WTC11 (cell line): ENCODE results near the gene BCL11B. TPM values are rescaled to one million over a fixed set of nuclear protein-coding genes. Genes with fewer than 3 reads are reported as not detected.
A peak's percentile ranks its signal among the peaks of the same experiment; 100 is the strongest.

Experiments
- ATAC-seq: fragments of 200-7000 bp; cut with Tn5 transposase; 2 replicates; pipeline ENCODE4 v1.10.0; 2021; ENCODE audit warnings: mild to moderate bottlenecking, moderate library complexity
- CTCF ChIA-PET: fragments of 300-600 bp; sonication (Branson Sonifier 250); formaldehyde crosslinking; loops from one replicate; lab custom pipeline; 2021; ENCODE audit warnings: antibody characterized with exemption; lab: Charles Lee
- POLR2A ChIA-PET: fragments of 350-600 bp; sonication (Branson Sonifier 250); formaldehyde crosslinking; loops from one replicate; lab custom pipeline; 2021; ENCODE audit warnings: antibody characterized with exemption; lab: Charles Lee
- DNase-seq: peaks from one replicate; pipeline ENCODE4 v3.0.0; 2021; ENCODE audit warnings: low spot score
- H3K27ac Mint-ChIP-seq: 2 replicates; pipeline ENCODE4 v1.8.0; 2021; ENCODE audit warnings: mixed read lengths
- H3K27me3 Mint-ChIP-seq: 2 replicates; pipeline ENCODE4 v1.8.0; 2021; ENCODE audit warnings: low read depth, mild to moderate bottlenecking, moderate library complexity, mixed read lengths
- H3K36me3 Mint-ChIP-seq: 2 replicates; pipeline ENCODE4 v1.8.0; 2021; ENCODE audit warnings: mixed read lengths
- H3K4me1 Mint-ChIP-seq: 2 replicates; pipeline ENCODE4 v1.8.0; 2022; ENCODE audit warnings: mixed read lengths
- H3K4me3 Mint-ChIP-seq: 2 replicates; pipeline ENCODE4 v1.8.0; 2021; ENCODE audit warnings: mild to moderate bottlenecking, moderate library complexity, mixed read lengths
- H3K9me3 Mint-ChIP-seq: 2 replicates; pipeline ENCODE4 v1.8.0; 2021; ENCODE audit warnings: mixed read lengths
- CBFB ChIP-seq: sonication (generic); formaldehyde crosslinking; IDR thresholded peaks from 2 replicates; pipeline ENCODE4 v1.8.1; 2022; ENCODE audit warnings: mild to moderate bottlenecking, low read depth, missing genetic modification reagents
- ESRRA ChIP-seq: sonication (generic); formaldehyde crosslinking; IDR thresholded peaks from 2 replicates; pipeline ENCODE4 v1.8.1; 2022; ENCODE audit warnings: mild to moderate bottlenecking, missing genetic modification reagents, borderline replicate concordance
- ETV6 ChIP-seq: sonication (generic); formaldehyde crosslinking; IDR thresholded peaks from 2 replicates; pipeline ENCODE4 v1.8.1; 2022; ENCODE audit warnings: mild to moderate bottlenecking, missing genetic modification reagents
- FOXJ3 ChIP-seq: sonication (generic); formaldehyde crosslinking; IDR thresholded peaks from 2 replicates; pipeline ENCODE4 v1.9.0; 2021; ENCODE audit warnings: missing genetic modification reagents, mild to moderate bottlenecking, borderline replicate concordance
- HMGA2 ChIP-seq: fragments of 250-450 bp; sonication (Bioruptor Pico); IDR thresholded peaks from 2 replicates; pipeline ENCODE4 v1.4.0; 2021; ENCODE audit warnings: mild to moderate bottlenecking, moderate library complexity
- JAZF1 ChIP-seq: fragments of 250-450 bp; sonication (Bioruptor Pico); IDR thresholded peaks from 2 replicates; pipeline ENCODE4 v1.9.0; 2021; ENCODE audit warnings: moderate library complexity, mild to moderate bottlenecking, inconsistent platforms
- KAT7 ChIP-seq: sonication (generic); formaldehyde crosslinking; IDR thresholded peaks from 2 replicates; pipeline ENCODE4 v1.8.1; 2023; ENCODE audit warnings: missing genetic modification reagents, mild to moderate bottlenecking, borderline replicate concordance
- MXD4 ChIP-seq: fragments of 250-450 bp; sonication (Bioruptor Pico); IDR thresholded peaks from 2 replicates; pipeline ENCODE4 v1.8.0; 2021; ENCODE audit warnings: mild to moderate bottlenecking, moderate library complexity, borderline replicate concordance
- MYBL2 ChIP-seq: sonication (generic); formaldehyde crosslinking; IDR thresholded peaks from 2 replicates; pipeline ENCODE4 v1.8.1; 2023; ENCODE audit warnings: mild to moderate bottlenecking, moderate library complexity, missing genetic modification reagents
- NFATC4 ChIP-seq: fragments of 250-450 bp; sonication (Bioruptor Pico); IDR thresholded peaks from 2 replicates; pipeline ENCODE4 v1.9.0; 2021; ENCODE audit warnings: mild to moderate bottlenecking
- NFYB ChIP-seq: sonication (generic); formaldehyde crosslinking; conservative IDR thresholded peaks from 2 replicates; pipeline ENCODE4 v1.8.0; 2022; ENCODE audit warnings: low read depth, missing genetic modification reagents
- NR3C1 ChIP-seq: sonication (generic); formaldehyde crosslinking; conservative IDR thresholded peaks from 2 replicates; pipeline ENCODE4 v1.8.1; 2023; ENCODE audit warnings: low read depth, mild to moderate bottlenecking, missing genetic modification reagents
- RORB ChIP-seq: fragments of 250-450 bp; sonication (Bioruptor Pico); IDR thresholded peaks from 2 replicates; pipeline ENCODE4 v1.9.0; 2021; ENCODE audit warnings: mild to moderate bottlenecking
- SMAD4 ChIP-seq: sonication (generic); formaldehyde crosslinking; IDR thresholded peaks from 2 replicates; pipeline ENCODE4 v1.8.0; 2022; ENCODE audit warnings: mild to moderate bottlenecking, missing genetic modification reagents
- TEAD1 ChIP-seq: sonication (generic); formaldehyde crosslinking; IDR thresholded peaks from 2 replicates; pipeline ENCODE4 v1.8.0; 2022; ENCODE audit warnings: mild to moderate bottlenecking, missing genetic modification reagents
- ZNF219 ChIP-seq: sonication (generic); formaldehyde crosslinking; IDR thresholded peaks from 2 replicates; pipeline ENCODE4 v1.8.0; 2023; ENCODE audit warnings: missing genetic modification reagents, mild to moderate bottlenecking, borderline replicate concordance
- ZNF317 ChIP-seq: sonication (generic); formaldehyde crosslinking; IDR thresholded peaks from 2 replicates; pipeline ENCODE4 v1.8.1; 2023; ENCODE audit warnings: low read depth, mild to moderate bottlenecking, moderate library complexity, missing genetic modification reagents, borderline replicate concordance
- ZNF423 ChIP-seq: fragments of 250-450 bp; sonication (Bioruptor Pico); IDR thresholded peaks from 2 replicates; pipeline ENCODE4 v2.1.2; 2022; ENCODE audit warnings: mild to moderate bottlenecking, moderate library complexity
- ZNF671 ChIP-seq: fragments of 250-450 bp; sonication (Bioruptor Pico); IDR thresholded peaks from 2 replicates; pipeline ENCODE4 v1.8.0; 2021; ENCODE audit warnings: mild to moderate bottlenecking
- total RNA-seq: library from RNA; stranded (reverse); gene quantifications from 3 replicates; pipeline ENCODE4 v1.2.3, GENCODE V29; 2021
- TF ChIP-seq, protein P1 (sequence below): sonication (generic); formaldehyde crosslinking; IDR thresholded peaks from 2 replicates; pipeline ENCODE4 v1.8.1; 2023; ENCODE audit warnings: mild to moderate bottlenecking, missing genetic modification reagents
- TF ChIP-seq, protein P2 (sequence below): fragments of 250-450 bp; sonication (Bioruptor Pico); IDR thresholded peaks from 2 replicates; pipeline ENCODE4 v1.8.0; 2021; ENCODE audit warnings: mild to moderate bottlenecking
- TF ChIP-seq, protein P3 (sequence below): sonication (generic); formaldehyde crosslinking; IDR thresholded peaks from 2 replicates; pipeline ENCODE4 v1.8.1; 2022; ENCODE audit warnings: mild to moderate bottlenecking, moderate library complexity, missing genetic modification reagents
- TF ChIP-seq, protein P4 (sequence below): sonication (generic); formaldehyde crosslinking; IDR thresholded peaks from 2 replicates; pipeline ENCODE4 v1.8.0; 2023; ENCODE audit warnings: missing genetic modification reagents, mild to moderate bottlenecking, borderline replicate concordance
- TF ChIP-seq, protein P5 (sequence below): fragments of 250-450 bp; sonication (Bioruptor Pico); IDR thresholded peaks from 2 replicates; pipeline ENCODE4 v1.9.0; 2021; ENCODE audit warnings: mild to moderate bottlenecking
- TF ChIP-seq, protein P6 (sequence below): fragments of 200-600 bp; IDR thresholded peaks from 2 replicates; pipeline ENCODE4 v1.8.0; 2022; ENCODE audit warnings: antibody characterized with exemption

The BCL11B gene
- total RNA-seq, 1 experiment from 2014 or later, result 9.1 TPM

DNA sequence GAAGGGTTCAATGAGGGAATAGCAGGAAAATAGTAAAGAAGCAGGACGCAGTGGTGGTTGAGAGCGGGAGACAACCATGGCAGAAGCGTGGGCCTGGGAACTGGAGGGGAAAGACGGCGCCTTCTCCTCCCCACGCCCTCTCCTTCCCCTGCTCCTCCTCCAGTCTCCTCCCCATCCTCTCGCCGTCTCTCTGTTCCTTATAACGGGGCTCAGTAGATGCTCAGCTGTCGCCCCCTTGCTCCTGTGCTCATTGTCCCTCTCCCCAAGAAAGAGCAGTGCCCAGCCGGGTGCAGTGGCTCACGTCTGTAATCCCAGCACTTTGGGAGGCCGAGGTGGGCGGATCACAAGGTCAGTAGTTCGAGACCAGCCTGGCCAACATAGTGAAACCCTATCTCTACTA is 142.0 kb downstream of the BCL11B start:
- DNase-seq (no peak), ATAC-seq (no peak)
- Mint-ChIP-seq H3K27me3 (no peaks in the 10 kb centered on the region), H3K4me1 (peaks cover 36% of the 10 kb centered on the region), H3K27ac (no peak overlapping the region), H3K4me3 (no peak overlapping the region), H3K9me3 (no peaks in the 10 kb centered on the region), H3K36me3 (no peaks in the 10 kb centered on the region)
- ChIA-PET POLR2A (no interaction called here), CTCF (no interaction called here)
- TF ChIP-seq RORB (CRISPR knock-in tag) (no peak), FOXJ3 (CRISPR knock-in tag) (no peak), SMAD4 (CRISPR knock-in tag) (no peak), MYBL2 (CRISPR knock-in tag) (no peak), ZNF423 (CRISPR knock-in tag) (no peak), JAZF1 (CRISPR knock-in tag) (no peak), NFYB (CRISPR knock-in tag) (no peak), HMGA2 (CRISPR knock-in tag) (no peak), NR3C1 (CRISPR knock-in tag) (no peak), ESRRA (CRISPR knock-in tag) (no peak), NFATC4 (CRISPR knock-in tag) (no peak), CBFB (CRISPR knock-in tag) (no peak), MXD4 (CRISPR knock-in tag) (no peak), TEAD1 (no peak)
- TF ChIP-seq, protein P1, sequence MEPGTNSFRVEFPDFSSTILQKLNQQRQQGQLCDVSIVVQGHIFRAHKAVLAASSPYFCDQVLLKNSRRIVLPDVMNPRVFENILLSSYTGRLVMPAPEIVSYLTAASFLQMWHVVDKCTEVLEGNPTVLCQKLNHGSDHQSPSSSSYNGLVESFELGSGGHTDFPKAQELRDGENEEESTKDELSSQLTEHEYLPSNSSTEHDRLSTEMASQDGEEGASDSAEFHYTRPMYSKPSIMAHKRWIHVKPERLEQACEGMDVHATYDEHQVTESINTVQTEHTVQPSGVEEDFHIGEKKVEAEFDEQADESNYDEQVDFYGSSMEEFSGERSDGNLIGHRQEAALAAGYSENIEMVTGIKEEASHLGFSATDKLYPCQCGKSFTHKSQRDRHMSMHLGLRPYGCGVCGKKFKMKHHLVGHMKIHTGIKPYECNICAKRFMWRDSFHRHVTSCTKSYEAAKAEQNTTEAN (CRISPR knock-in tag), result no peak
- TF ChIP-seq, protein P2, sequence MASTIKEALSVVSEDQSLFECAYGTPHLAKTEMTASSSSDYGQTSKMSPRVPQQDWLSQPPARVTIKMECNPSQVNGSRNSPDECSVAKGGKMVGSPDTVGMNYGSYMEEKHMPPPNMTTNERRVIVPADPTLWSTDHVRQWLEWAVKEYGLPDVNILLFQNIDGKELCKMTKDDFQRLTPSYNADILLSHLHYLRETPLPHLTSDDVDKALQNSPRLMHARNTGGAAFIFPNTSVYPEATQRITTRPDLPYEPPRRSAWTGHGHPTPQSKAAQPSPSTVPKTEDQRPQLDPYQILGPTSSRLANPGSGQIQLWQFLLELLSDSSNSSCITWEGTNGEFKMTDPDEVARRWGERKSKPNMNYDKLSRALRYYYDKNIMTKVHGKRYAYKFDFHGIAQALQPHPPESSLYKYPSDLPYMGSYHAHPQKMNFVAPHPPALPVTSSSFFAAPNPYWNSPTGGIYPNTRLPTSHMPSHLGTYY (CRISPR knock-in tag), result no peak
- TF ChIP-seq, protein P3, sequence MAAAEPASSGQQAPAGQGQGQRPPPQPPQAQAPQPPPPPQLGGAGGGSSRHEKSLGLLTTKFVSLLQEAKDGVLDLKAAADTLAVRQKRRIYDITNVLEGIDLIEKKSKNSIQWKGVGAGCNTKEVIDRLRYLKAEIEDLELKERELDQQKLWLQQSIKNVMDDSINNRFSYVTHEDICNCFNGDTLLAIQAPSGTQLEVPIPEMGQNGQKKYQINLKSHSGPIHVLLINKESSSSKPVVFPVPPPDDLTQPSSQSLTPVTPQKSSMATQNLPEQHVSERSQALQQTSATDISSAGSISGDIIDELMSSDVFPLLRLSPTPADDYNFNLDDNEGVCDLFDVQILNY, result no peak

DNA sequence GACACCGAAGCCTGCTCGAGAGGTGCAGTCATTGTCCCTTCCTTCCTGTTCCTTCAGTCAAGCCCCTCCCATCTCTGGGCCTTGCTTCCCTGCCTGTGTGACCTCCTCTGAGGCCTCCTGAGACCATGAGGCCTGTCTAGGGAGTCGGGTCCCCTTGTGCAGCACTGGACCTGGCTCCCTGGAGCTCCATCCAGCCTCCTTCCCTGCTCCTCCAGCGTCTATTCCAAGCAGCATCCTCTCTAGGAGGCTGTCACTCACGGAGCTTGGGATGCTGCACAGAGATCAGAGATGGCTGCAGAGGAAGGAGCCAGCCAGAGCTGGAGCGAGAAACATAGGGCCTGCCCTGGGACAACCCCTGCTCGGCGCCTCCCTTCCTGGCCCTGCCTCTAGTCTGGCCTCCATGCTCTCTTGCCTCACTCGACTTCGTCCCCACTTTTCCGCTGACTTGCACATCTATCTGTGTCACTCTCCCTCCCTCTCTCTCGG is 142.7 kb downstream of the BCL11B start:
- H3K4me3 Mint-ChIP-seq, result no peak overlapping the region
- H3K36me3 Mint-ChIP-seq, result no peaks in the 10 kb centered on the region
- POLR2A ChIA-PET, result no interaction called here
- no peaks in the 10 kb centered on the region for H3K9me3 Mint-ChIP-seq
- CTCF ChIA-PET, result no interaction called here
- H3K27me3 Mint-ChIP-seq, result no peaks in the 10 kb centered on the region
- peaks cover 36% of the 10 kb centered on the region for H3K4me1 Mint-ChIP-seq
- ATAC-seq, result peak; percentile 11; the same call in 1 of the 2 replicates
- DNase-seq, result no peak
- TF ChIP-seq, protein P4, sequence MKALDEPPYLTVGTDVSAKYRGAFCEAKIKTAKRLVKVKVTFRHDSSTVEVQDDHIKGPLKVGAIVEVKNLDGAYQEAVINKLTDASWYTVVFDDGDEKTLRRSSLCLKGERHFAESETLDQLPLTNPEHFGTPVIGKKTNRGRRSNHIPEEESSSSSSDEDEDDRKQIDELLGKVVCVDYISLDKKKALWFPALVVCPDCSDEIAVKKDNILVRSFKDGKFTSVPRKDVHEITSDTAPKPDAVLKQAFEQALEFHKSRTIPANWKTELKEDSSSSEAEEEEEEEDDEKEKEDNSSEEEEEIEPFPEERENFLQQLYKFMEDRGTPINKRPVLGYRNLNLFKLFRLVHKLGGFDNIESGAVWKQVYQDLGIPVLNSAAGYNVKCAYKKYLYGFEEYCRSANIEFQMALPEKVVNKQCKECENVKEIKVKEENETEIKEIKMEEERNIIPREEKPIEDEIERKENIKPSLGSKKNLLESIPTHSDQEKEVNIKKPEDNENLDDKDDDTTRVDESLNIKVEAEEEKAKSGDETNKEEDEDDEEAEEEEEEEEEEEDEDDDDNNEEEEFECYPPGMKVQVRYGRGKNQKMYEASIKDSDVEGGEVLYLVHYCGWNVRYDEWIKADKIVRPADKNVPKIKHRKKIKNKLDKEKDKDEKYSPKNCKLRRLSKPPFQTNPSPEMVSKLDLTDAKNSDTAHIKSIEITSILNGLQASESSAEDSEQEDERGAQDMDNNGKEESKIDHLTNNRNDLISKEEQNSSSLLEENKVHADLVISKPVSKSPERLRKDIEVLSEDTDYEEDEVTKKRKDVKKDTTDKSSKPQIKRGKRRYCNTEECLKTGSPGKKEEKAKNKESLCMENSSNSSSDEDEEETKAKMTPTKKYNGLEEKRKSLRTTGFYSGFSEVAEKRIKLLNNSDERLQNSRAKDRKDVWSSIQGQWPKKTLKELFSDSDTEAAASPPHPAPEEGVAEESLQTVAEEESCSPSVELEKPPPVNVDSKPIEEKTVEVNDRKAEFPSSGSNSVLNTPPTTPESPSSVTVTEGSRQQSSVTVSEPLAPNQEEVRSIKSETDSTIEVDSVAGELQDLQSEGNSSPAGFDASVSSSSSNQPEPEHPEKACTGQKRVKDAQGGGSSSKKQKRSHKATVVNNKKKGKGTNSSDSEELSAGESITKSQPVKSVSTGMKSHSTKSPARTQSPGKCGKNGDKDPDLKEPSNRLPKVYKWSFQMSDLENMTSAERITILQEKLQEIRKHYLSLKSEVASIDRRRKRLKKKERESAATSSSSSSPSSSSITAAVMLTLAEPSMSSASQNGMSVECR, result no peak
- TF ChIP-seq KAT7 (CRISPR knock-in tag), result no peak
- no peak for TF ChIP-seq ZNF671 (CRISPR knock-in tag)
- TF ChIP-seq, protein P5, sequence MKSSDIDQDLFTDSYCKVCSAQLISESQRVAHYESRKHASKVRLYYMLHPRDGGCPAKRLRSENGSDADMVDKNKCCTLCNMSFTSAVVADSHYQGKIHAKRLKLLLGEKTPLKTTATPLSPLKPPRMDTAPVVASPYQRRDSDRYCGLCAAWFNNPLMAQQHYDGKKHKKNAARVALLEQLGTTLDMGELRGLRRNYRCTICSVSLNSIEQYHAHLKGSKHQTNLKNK (CRISPR knock-in tag), result no peak
- TF ChIP-seq ZNF317 (CRISPR knock-in tag), result no peak
- TF ChIP-seq, protein P6, sequence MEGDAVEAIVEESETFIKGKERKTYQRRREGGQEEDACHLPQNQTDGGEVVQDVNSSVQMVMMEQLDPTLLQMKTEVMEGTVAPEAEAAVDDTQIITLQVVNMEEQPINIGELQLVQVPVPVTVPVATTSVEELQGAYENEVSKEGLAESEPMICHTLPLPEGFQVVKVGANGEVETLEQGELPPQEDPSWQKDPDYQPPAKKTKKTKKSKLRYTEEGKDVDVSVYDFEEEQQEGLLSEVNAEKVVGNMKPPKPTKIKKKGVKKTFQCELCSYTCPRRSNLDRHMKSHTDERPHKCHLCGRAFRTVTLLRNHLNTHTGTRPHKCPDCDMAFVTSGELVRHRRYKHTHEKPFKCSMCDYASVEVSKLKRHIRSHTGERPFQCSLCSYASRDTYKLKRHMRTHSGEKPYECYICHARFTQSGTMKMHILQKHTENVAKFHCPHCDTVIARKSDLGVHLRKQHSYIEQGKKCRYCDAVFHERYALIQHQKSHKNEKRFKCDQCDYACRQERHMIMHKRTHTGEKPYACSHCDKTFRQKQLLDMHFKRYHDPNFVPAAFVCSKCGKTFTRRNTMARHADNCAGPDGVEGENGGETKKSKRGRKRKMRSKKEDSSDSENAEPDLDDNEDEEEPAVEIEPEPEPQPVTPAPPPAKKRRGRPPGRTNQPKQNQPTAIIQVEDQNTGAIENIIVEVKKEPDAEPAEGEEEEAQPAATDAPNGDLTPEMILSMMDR, result no peak
- TF ChIP-seq ZNF219, result no peak
- TF ChIP-seq ETV6, result no peak
- no peak overlapping the region for H3K27ac Mint-ChIP-seq
